Measurements from ENCODE around the gene LRRC8E.

DNA sequence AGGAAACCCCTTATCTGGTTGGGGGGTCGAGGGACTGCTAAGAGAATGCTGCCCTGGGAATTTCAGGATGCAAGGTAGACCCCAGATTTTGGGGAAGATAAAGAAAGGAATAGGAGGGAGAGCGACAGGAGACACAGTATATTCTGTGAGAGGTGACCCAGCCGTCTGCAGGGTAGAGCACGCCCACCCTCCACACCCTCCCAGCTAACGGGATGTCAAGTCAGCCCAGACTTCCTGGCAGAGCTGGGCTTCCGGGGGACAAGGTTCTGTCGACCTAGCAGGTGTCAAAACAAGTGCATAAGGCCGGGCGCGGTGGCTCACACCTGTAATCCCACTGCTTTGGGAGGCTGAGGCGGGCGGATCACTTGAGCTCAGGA is 13.4 kb upstream of the LRRC8E start:
- TF ChIP-seq GATA3 (IDR thresholded peaks at IDR 0.05; ENCODE audit: low read depth, low read length) (no peak), GATA2 (IDR thresholded peaks at IDR 0.05; ENCODE audit: low read depth, low read length) (peak; percentile 86)
